ENCODE data around the gene PLA2G3.

GRCh38 chr22:31099386-31099785 is 40.9 kb downstream of the PLA2G3 start:
- no peak for TF ChIP-seq EZH2phosphoT487 (IDR thresholded peaks at IDR 0.05; ENCODE audit: insufficient read depth, low read depth)
- TF ChIP-seq EZH2 (IDR thresholded peaks at IDR 0.05; ENCODE audit: insufficient read depth, poor library complexity, severe bottlenecking) = no peak
